Left lung (tissue), 14 donors: ENCODE data around the gene VWA2. TPM values are rescaled to one million over a fixed set of nuclear protein-coding genes. Genes with fewer than 3 reads are reported as not detected.

ENCODE experiments used
- ATAC-seq: fragments of 200-7000 bp; cut with Tn5 transposase; one replicate; pipeline ENCODE4 v1.9.1; 2020; ENCODE audit warnings: moderate library complexity
- DNase-seq, 4 donors: peaks; one replicate each; pipeline ENCODE4 v3.0.0-alpha.2; 2013 to 2020
- H3K27ac ChIP-seq, 2 donors: fragments of 200-600 bp; sonication (generic) in 1 of 2; one replicate each; pipeline versions ENCODE4 v1.5.0 to v1.8.0; 2020 to 2021
- H3K27me3 ChIP-seq, 2 donors: fragments of 200-600 bp; sonication (generic) in 1 of 2; one replicate each; pipeline versions ENCODE4 v1.5.0 to v1.8.0; 2020 to 2021
- H3K36me3 ChIP-seq, 2 donors: fragments of 200-600 bp; sonication (generic) in 1 of 2; one replicate each; pipeline versions ENCODE4 v1.5.0 to v1.8.0; 2020 to 2021
- H3K4me1 ChIP-seq, 2 donors: fragments of 200-600 bp; one replicate each; pipeline ENCODE4 v1.8.0; 2021
- H3K4me3 ChIP-seq, 2 donors: fragments of 200-600 bp; sonication (generic) in 1 of 2; one replicate each; pipeline versions ENCODE4 v1.5.0 to v1.8.0; 2020 to 2021; ENCODE audit warnings: mild to moderate bottlenecking in 1 of 2
- H3K9me3 ChIP-seq, 2 donors: fragments of 200-600 bp; sonication (generic) in 1 of 2; one replicate each; pipeline versions ENCODE4 v1.5.0 to v1.8.0; 2020 to 2021
- CTCF ChIP-seq, 2 donors: fragments of 200-600 bp; sonication (generic) in 1 of 2; IDR thresholded peaks; one replicate each; pipeline versions ENCODE4 v1.5.0 to v1.8.0; 2021; ENCODE audit warnings: antibody characterized with exemption in 2 of 2
- intact Hi-C, 2 donors: fragments of 100-400 bp; cut with DNase I; formaldehyde crosslinking; loops; one replicate each; pipeline versions ENCODE4 v1.11.2 to v1.14.2; 2022
- long read RNA-seq, 12 donors: library from polyadenylated mRNA in 2 of 12; unstranded in 2 of 12; transcript quantifications; one replicate each; pipeline ENCODE4 v2.0.0 and lab custom pipeline, GENCODE V29; 2019 to 2026
- polyA plus RNA-seq, 6 donors: library from polyadenylated mRNA; unstranded; fragments of 120-200 nt; gene quantifications; one replicate each; pipeline ENCODE4 v1.2.1, GENCODE V29; 2013; ENCODE audit not compliant: insufficient read length in 6 of 6
- total RNA-seq, 2 donors: library from RNA; stranded (reverse); fragmentation: NEBNext Ultra II Directional; extraction: Animal tissue kit (Norgen Biotek cat#: 25700); gene quantifications; one replicate each; pipeline ENCODE4 v1.2.1, GENCODE V29; 2021
- donor health status: DM: no; HTN: yes; CAD: no.
- donor health status: DM: no; HTN: no; CAD: no.

Gene VWA2
- total RNA-seq (10 to 100 TPM in 1 of 2 donors, 1 to 10 TPM in 1; 9.5 to 18.9 TPM), polyA plus RNA-seq (10 to 100 TPM; 25.3 to 31.4 (median 28.7) TPM)
- long read RNA-seq, donor 1, partial matches to known transcripts: 32 of 35 reads
- long read RNA-seq, donor 1, other reads (novel, unspliced or antisense): 0 of 35 reads
- long read RNA-seq, donor 2, partial matches to known transcripts: 13 of 17 reads
- long read RNA-seq, donor 2, other reads (novel, unspliced or antisense): 0 of 17 reads
- long read RNA-seq, donor 3, partial matches to known transcripts: 0 of 1 reads
- long read RNA-seq, donor 3, other reads (novel, unspliced or antisense): 0 of 1 reads
- long read RNA-seq, donor 4, partial matches to known transcripts: 2 of 5 reads
- long read RNA-seq, donor 4, other reads (novel, unspliced or antisense): 1 of 5 reads
- long read RNA-seq, donor 5: 0 reads
- long read RNA-seq, donor 6, partial matches to known transcripts: 0 of 1 reads
- long read RNA-seq, donor 6, other reads (novel, unspliced or antisense): 0 of 1 reads
- long read RNA-seq, donor 7, partial matches to known transcripts: 0 of 2 reads
- long read RNA-seq, donor 7, other reads (novel, unspliced or antisense): 0 of 2 reads
- long read RNA-seq, donor 8, partial matches to known transcripts: 16 of 18 reads
- long read RNA-seq, donor 8, other reads (novel, unspliced or antisense): 0 of 18 reads
- long read RNA-seq, donor 9: 0 reads
- long read RNA-seq, donor 10: 0 reads
- long read RNA-seq, donor 11, partial matches to known transcripts: 0 of 1 reads
- long read RNA-seq, donor 11, other reads (novel, unspliced or antisense): 0 of 1 reads
- long read RNA-seq, donor 12, partial matches to known transcripts: 29 of 32 reads
- long read RNA-seq, donor 12, other reads (novel, unspliced or antisense): 0 of 32 reads

- peak within 1 kb of the TSS; percentile 34 to 40 for H3K4me3 ChIP-seq
- DNase-seq (peak in 3 of 4 donors; percentile 58 to 89 (median 61)), ATAC-seq (peak; percentile 91)
- intact Hi-C loops: no loop called here
- no peak for TF ChIP-seq CTCF (IDR thresholded peaks at IDR 0.05)
- peaks cover 4 to 16% of the 10 kb centered on the region in 2 donors for H3K4me1 ChIP-seq
- peaks cover 26 to 86% of the 10 kb centered on the region in 2 donors for H3K27me3 ChIP-seq
- no peaks in the 10 kb centered on the region for H3K9me3 ChIP-seq
- no peaks in the 10 kb centered on the region for H3K36me3 ChIP-seq
- H3K27ac ChIP-seq: peak within 1 kb of the TSS in 1 of 2 donors; percentile 55
These were observed at the start of gene VWA2 for GRCh38 chr10:114239117-114239993. Gene VWA2, plus strand, starts transcription at chr10:114239254. Its CDS starts 9,460 bp downstream, at chr10:114248714.

- Histone ChIP-seq H3K9me3 (no peaks in the 10 kb centered on the region), H3K27ac (no peak overlapping the region), H3K4me3 (no peak overlapping the region), H3K27me3 (no peaks in the 10 kb centered on the region), H3K36me3 (no peaks in the 10 kb centered on the region), H3K4me1 (no peaks in the 10 kb centered on the region)
- DNase-seq (no peak), ATAC-seq (peak; percentile 62)
- intact Hi-C loops: no loop called here
- no peak for TF ChIP-seq CTCF (IDR thresholded peaks at IDR 0.05)
These were observed 49.4 kb upstream of the VWA2 start for GRCh38 chr10:114189700-114190099.

- Histone ChIP-seq H3K36me3 (no peaks in the 10 kb centered on the region), H3K27ac (no peak overlapping the region), H3K27me3 (no peaks in the 10 kb centered on the region), H3K4me3 (no peak overlapping the region), H3K4me1 (no peaks in the 10 kb centered on the region), H3K9me3 (no peaks in the 10 kb centered on the region)
- TF ChIP-seq CTCF (IDR thresholded peaks at IDR 0.05): no peak
- intact Hi-C loops: no loop called here
- ATAC-seq: no peak
- DNase-seq: no peak
These were observed 44.0 kb upstream of the VWA2 start for GRCh38 chr10:114195079-114195478.

GRCh38 chr10:114199239-114199638 lies 39.8 kb upstream of the VWA2 start:
- no peaks in the 10 kb centered on the region for H3K4me1 ChIP-seq
- H3K9me3 ChIP-seq: no peaks in the 10 kb centered on the region
- no peak for ATAC-seq
- intact Hi-C loops: no loop called here
- H3K36me3 ChIP-seq: no peaks in the 10 kb centered on the region
- DNase-seq: no peak
- H3K4me3 ChIP-seq: no peak overlapping the region
- no peak overlapping the region for H3K27ac ChIP-seq
- no peak for TF ChIP-seq CTCF (IDR thresholded peaks at IDR 0.05)
- no peaks in the 10 kb centered on the region for H3K27me3 ChIP-seq
